Progenitor cell of endocrine pancreas (in vitro differentiated cells): Measurements from ENCODE around the gene DLGAP5. TPM values are rescaled to one million over a fixed set of nuclear protein-coding genes. Genes with fewer than 3 reads are reported as not detected.

Experiments used
- DNase-seq: peaks from one replicate; pipeline ENCODE4 v3.0.0; 2021; ENCODE audit warnings: low spot score; ENCODE audit not compliant: unreplicated experiment
- H3K27ac Mint-ChIP-seq: 2 replicates; pipeline ENCODE4 v1.8.0; 2021; ENCODE audit warnings: mild to moderate bottlenecking, moderate library complexity, mixed read lengths
- H3K27me3 Mint-ChIP-seq: 2 replicates; pipeline ENCODE4 v1.8.0; 2021; ENCODE audit warnings: mixed read lengths
- H3K36me3 Mint-ChIP-seq: 2 replicates; pipeline ENCODE4 v1.8.0; 2022; ENCODE audit warnings: mixed read lengths; ENCODE audit not compliant: insufficient read depth
- H3K4me1 Mint-ChIP-seq: 2 replicates; pipeline ENCODE4 v1.8.0; 2021; ENCODE audit warnings: low read depth, mixed read lengths
- H3K4me3 Mint-ChIP-seq: 2 replicates; pipeline ENCODE4 v1.8.0; 2021; ENCODE audit warnings: low read depth, mild to moderate bottlenecking, moderate library complexity, mixed read lengths
- H3K9me3 Mint-ChIP-seq: 2 replicates; pipeline ENCODE4 v1.8.0; 2021; ENCODE audit warnings: low read depth, mixed read lengths
- total RNA-seq: library from RNA; stranded (reverse); gene quantifications from 2 replicates; pipeline ENCODE4 v1.2.1, GENCODE V29; 2021
- TF ChIP-seq, protein P1 (sequence below): fragments of 200-600 bp; sonication (generic); IDR thresholded peaks from one replicate; pipeline ENCODE4 v1.5.0; 2021; ENCODE audit warnings: antibody characterized with exemption, mild to moderate bottlenecking; ENCODE audit not compliant: unreplicated experiment

DLGAP5 gene
- total RNA-seq, 1 donor from 2014 or later, result 31.2 TPM

DNA sequence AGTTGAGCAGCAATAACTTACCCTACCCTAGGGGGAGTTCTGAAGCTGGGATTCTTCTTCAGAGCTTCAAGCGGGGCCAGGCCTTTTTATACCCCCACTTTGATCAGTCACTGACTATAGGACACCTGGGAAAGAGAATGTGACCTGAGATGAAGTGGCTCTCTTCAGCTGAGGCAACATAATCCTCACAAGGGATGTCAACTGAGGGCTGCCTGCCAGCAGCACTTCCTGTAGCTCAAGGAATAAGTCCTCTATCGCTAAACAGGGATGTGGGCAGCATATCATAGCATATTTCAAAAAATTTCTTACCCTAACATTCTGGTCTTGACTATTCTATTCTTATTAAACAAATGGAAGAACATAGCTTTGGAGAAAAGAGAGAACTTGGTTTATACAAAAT is 45.0 kb downstream of the DLGAP5 start:
- Mint-ChIP-seq H3K4me3 (no peak overlapping the region), H3K9me3 (no peaks in the 10 kb centered on the region), H3K27me3 (no peaks in the 10 kb centered on the region), H3K4me1 (peaks cover 5% of the 10 kb centered on the region), H3K36me3 (peaks cover 6% of the 10 kb centered on the region), H3K27ac (no peak overlapping the region)
- no peak for DNase-seq
- TF ChIP-seq, protein P1, sequence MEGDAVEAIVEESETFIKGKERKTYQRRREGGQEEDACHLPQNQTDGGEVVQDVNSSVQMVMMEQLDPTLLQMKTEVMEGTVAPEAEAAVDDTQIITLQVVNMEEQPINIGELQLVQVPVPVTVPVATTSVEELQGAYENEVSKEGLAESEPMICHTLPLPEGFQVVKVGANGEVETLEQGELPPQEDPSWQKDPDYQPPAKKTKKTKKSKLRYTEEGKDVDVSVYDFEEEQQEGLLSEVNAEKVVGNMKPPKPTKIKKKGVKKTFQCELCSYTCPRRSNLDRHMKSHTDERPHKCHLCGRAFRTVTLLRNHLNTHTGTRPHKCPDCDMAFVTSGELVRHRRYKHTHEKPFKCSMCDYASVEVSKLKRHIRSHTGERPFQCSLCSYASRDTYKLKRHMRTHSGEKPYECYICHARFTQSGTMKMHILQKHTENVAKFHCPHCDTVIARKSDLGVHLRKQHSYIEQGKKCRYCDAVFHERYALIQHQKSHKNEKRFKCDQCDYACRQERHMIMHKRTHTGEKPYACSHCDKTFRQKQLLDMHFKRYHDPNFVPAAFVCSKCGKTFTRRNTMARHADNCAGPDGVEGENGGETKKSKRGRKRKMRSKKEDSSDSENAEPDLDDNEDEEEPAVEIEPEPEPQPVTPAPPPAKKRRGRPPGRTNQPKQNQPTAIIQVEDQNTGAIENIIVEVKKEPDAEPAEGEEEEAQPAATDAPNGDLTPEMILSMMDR, result no peak

DNA sequence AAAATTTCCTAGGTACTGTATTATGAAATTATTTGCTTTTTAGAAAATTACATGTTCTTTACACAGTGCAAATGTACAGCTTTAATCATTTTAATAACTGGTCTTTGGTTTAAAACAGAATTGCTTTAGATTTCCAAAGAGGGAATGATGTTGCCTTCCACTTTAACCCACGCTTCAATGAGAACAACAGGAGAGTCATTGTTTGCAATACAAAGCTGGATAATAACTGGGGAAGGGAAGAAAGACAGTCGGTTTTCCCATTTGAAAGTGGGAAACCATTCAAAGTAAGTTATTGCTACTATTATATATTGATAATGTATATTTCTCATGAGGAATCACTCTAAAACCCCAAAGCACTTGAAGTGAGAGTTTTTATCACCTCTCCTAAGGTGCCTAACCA is 48.9 kb downstream of the DLGAP5 start:
- DNase-seq, result no peak
- peaks cover 18% of the 10 kb centered on the region for H3K36me3 Mint-ChIP-seq
- H3K27ac Mint-ChIP-seq, result no peak overlapping the region
- peaks cover 7% of the 10 kb centered on the region for H3K4me1 Mint-ChIP-seq
- no peaks in the 10 kb centered on the region for H3K27me3 Mint-ChIP-seq
- H3K4me3 Mint-ChIP-seq, result no peak overlapping the region
- no peaks in the 10 kb centered on the region for H3K9me3 Mint-ChIP-seq
- TF ChIP-seq, protein P1, result no peak

DNA sequence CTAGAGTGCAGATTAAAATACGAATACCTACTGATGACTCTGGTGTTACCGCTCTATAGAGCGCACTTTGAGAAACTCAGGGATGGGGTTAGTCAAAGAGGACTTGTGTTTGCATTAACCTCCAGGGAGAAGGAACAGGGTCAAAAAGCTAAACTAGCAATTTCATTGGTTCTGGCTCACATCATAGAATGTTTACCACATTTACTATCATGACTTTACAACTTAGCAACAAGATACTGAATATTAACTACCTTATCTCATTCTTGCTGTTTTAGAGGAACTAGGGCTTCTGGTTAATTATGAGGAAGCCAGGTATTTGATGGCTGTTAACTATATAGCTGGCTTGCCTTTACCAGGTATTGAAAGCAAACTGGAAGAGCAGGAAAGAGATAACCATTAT is 49.6 kb downstream of the DLGAP5 start:
- no peaks in the 10 kb centered on the region for H3K27me3 Mint-ChIP-seq
- no peak for DNase-seq
- peaks cover 18% of the 10 kb centered on the region for H3K36me3 Mint-ChIP-seq
- H3K27ac Mint-ChIP-seq, result no peak overlapping the region
- peaks cover 9% of the 10 kb centered on the region for H3K4me1 Mint-ChIP-seq
- H3K4me3 Mint-ChIP-seq, result no peak overlapping the region
- TF ChIP-seq, protein P1, result no peak
- H3K9me3 Mint-ChIP-seq, result no peaks in the 10 kb centered on the region

DNA sequence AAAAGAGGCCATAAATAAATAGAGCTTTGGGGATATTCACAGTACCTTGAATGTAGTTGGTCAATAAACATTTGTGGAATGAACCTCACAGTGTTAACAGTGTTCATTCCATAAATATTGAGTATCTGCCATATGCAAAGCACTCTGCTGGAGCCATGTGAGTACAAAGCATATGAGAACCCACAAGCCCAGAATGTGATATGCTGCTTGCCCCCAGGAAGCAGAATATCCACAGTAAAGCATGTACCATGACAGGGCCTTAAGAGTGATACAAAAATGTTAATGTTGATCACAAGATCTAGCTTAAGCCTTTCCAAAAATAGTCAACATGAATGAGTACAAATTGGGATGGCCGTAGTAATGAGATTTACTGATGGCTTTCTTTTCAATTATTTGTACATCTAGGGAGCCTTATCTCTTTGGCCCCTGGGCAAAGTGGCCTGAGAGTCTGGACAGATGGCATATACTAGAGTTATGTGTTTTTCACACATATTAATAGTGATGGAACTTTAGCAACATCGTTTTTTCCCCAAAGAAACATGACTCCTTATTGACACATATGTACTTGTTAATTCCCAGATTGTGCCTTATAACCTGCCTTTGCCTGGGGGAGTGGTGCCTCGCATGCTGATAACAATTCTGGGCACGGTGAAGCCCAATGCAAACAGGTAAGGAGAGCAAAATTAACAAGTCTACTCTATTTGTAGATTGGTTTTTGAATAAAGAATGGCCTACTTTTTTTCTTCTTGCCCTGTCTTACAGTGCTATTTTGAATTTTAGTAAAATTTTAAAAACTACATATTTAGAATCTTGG is 51.5 kb downstream of the DLGAP5 start:
- TF ChIP-seq, protein P1, result no peak
- no peak overlapping the region for H3K4me3 Mint-ChIP-seq
- no peak overlapping the region for H3K27ac Mint-ChIP-seq
- H3K36me3 Mint-ChIP-seq, result peaks cover 16% of the 10 kb centered on the region
- no peaks in the 10 kb centered on the region for H3K9me3 Mint-ChIP-seq
- H3K4me1 Mint-ChIP-seq, result peaks cover 11% of the 10 kb centered on the region
- no peaks in the 10 kb centered on the region for H3K27me3 Mint-ChIP-seq
- DNase-seq, result no peak

DNA sequence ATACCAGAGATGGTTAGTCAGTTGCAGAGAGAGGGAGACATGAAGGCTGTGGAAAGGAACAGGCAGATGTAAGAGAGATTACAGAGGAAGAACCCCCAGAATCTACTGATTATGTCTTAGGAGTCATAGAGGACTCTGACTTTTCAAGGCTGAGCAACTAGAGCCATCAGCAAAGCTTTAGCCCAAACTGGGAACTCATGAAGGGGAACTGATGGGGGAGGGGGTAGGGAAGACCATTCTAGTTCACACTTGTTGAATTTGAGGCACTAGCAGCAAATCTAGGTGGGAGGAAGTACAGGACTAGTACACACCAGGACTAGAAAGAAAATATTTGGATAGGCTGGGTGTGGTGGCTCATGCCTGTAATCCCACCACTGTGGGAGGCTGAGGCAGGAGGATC is 52.2 kb downstream of the DLGAP5 start:
- H3K4me1 Mint-ChIP-seq, result peaks cover 11% of the 10 kb centered on the region
- H3K4me3 Mint-ChIP-seq, result no peak overlapping the region
- DNase-seq, result no peak
- H3K27me3 Mint-ChIP-seq, result no peaks in the 10 kb centered on the region
- TF ChIP-seq, protein P1, result no peak
- H3K36me3 Mint-ChIP-seq, result peaks cover 16% of the 10 kb centered on the region
- H3K27ac Mint-ChIP-seq, result no peak overlapping the region
- no peaks in the 10 kb centered on the region for H3K9me3 Mint-ChIP-seq
